ENCODE results near the gene GPR155. TPM values are rescaled to one million over a fixed set of nuclear protein-coding genes. Genes with fewer than 3 reads are reported as not detected.
"Not testable (repeated sequence)": the region's sequence is repeated elsewhere in the genome, so short reads cannot be mapped to it uniquely, and the experiment has no call there.

The GPR155 gene
- total RNA-seq, 1 experiment from 2014 or later = 14.1 TPM

DNA sequence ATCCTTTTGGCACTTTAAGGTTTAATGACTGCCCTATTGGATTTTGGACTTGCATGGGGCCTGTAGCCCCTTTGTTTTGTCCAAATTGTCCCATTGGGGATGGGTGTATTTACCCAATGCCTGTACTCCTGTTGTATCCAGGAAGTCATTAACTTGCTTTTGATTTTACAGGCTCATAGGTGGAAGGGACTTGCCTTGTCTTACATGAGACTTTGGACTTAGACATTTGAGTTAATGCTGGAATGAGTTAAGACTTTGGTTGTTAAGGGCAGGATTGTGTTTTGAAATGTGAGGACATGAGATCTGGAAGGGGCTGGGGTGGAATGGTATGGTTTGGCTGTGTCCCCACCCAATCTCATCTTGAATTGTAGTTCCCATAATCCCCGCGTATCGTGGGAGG lies 96.5 kb downstream of the GPR155 start:
- not testable (repeated sequence) for H3K9me3 ChIP-seq (replicated peaks); H3K27me3 ChIP-seq; H3K27ac ChIP-seq; H3K4me3 ChIP-seq; H3K4me1 ChIP-seq; DNase-seq
- H3K36me3 ChIP-seq = peaks cover 24% of the 10 kb centered on the region; the same call in 1 of the 2 replicates

DNA sequence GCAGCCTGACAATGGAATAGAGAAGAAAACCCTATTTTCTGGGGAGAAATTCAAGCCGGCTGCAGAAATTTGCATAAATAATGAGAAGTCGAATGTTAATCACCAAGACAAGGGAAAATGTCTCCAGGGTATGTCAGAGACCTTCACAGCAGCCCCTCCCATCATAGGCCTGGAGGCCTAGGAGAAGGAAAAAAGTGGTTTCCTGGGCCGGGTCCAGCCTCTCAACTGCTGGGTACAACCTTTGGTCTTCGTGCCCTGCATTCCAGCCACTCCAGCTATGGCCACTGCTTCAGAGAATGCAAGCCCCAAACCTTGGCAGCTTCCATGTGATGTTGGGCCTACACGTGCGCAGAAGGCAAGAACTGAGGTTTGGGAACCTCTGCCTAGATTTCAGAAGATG lies 97.3 kb downstream of the GPR155 start:
- no peak for DNase-seq
- Histone ChIP-seq H3K27ac (no peak overlapping the region), H3K4me3 (no peak overlapping the region), H3K36me3 (peaks cover 24% of the 10 kb centered on the region; the same call in 1 of the 2 replicates), H3K9me3 (replicated peaks) (no peaks in the 10 kb centered on the region), H3K4me1 (peaks cover 5% of the 10 kb centered on the region; the same call in 1 of the 2 replicates), H3K27me3 (no peaks in the 10 kb centered on the region)

DNA sequence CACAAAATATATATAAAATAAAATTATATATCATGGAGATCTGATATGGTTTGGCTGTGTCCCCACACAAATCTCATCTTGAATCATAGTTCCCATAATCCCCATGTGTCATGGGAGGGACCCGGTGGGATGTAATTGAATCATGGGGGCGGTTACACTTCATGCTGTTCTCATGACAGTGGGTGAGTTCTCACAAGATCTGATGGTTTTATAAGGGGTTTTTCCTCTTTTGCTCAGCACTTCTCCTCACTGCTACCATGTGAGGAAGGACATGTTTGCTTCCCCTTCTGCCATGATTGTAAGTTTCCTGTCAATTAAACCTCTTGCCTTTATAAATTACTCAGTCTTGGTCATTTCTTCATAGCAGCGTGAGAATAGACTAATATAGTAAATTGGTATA lies 98.1 kb downstream of the GPR155 start:
- H3K27ac ChIP-seq; DNase-seq; H3K4me1 ChIP-seq; H3K9me3 ChIP-seq (replicated peaks); H3K4me3 ChIP-seq; H3K27me3 ChIP-seq: not testable (repeated sequence)
- peaks cover 24% of the 10 kb centered on the region; the same call in 1 of the 2 replicates for H3K36me3 ChIP-seq

DNA sequence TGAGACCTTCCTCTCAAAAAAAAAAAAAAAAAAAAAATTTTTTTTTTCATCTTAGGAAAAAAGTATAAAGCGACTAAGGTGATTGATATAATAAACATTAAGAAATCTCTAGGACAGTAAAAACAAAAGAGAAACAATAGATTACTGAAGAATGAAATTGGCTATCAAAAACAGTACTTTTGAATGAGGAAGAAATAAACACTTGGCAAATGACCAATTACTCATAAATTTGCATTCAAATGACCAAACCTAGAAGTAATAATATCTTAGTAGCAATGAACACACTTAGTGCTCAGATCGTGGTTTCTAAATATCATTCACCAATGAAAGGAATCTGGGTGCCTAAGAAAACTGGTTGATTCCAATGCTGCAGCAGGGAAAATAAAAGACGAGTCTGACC lies 101.6 kb downstream of the GPR155 start:
- H3K27ac ChIP-seq = no peak overlapping the region
- no peaks in the 10 kb centered on the region for H3K9me3 ChIP-seq (replicated peaks)
- H3K27me3 ChIP-seq = no peaks in the 10 kb centered on the region
- DNase-seq = no peak
- H3K4me1 ChIP-seq = no peaks in the 10 kb centered on the region; the same call in 1 of the 2 replicates
- H3K36me3 ChIP-seq = peaks cover 34% of the 10 kb centered on the region
- H3K4me3 ChIP-seq = no peak overlapping the region

DNA sequence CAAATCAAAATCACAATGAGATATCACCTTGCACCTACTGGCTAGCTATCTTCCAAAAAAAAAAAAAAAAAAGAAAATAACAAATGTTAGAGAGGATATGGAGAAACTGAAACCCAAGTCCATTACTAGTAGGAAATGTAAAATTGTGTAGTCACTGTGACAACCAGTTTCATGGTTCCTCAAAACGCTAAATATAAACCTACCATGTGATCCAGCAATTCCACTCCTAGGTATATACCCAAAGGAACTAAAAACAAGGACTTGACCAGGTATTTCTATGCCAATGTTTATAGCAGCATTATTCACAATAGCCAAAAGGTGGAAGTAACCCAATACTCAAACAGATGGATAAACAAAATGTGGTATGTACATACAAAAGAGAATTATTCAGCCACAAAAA lies 103.0 kb downstream of the GPR155 start:
- DNase-seq = no peak
- no peaks in the 10 kb centered on the region; the same call in 1 of the 2 replicates for H3K4me1 ChIP-seq
- H3K36me3 ChIP-seq = peaks cover 43% of the 10 kb centered on the region
- no peaks in the 10 kb centered on the region for H3K9me3 ChIP-seq (replicated peaks)
- no peaks in the 10 kb centered on the region for H3K27me3 ChIP-seq
- H3K27ac ChIP-seq = no peak overlapping the region
- no peak overlapping the region for H3K4me3 ChIP-seq

Other genes starting within 250 kb of the GPR155 start
- 213 and 231 TPM in 2 replicates for gene OLA1, start 238.5 kb downstream of the GPR155 start, total RNA-seq (2014; rRNA removed; shearing (Covaris generic))
- 4.1 TPM in 2 replicates for gene SP9, start 152.1 kb downstream of the GPR155 start, total RNA-seq (2014; rRNA removed; shearing (Covaris generic))
- 14.4 and 15.2 TPM in 2 replicates for gene SCRN3, start 91.3 kb downstream of the GPR155 start, total RNA-seq (2014; rRNA removed; shearing (Covaris generic))
- 14.8 and 18.8 TPM in 2 replicates for gene WIPF1, start 110.8 kb upstream of the GPR155 start, total RNA-seq (2014; rRNA removed; shearing (Covaris generic))